Endothelial cell of umbilical vein (primary cell): ENCODE results near the gene BGN. TPM values are rescaled to one million over a fixed set of nuclear protein-coding genes. Genes with fewer than 3 reads are reported as not detected.

Source experiments
- BruUV-seq: library from RNA; stranded (reverse); fragments of 400-500 nt; replicated peaks from 2 replicates; lab custom pipeline; 2021; lab: Mats Ljungman, UMichigan
- CTCF ChIA-PET: fragments of 300-600, 350-600 bp; sonication (Branson Sonifier 250); formaldehyde crosslinking; loops from one replicate; lab custom pipeline; 2021; ENCODE audit warnings: antibody characterized with exemption, inconsistent platforms; lab: Charles Lee
- POLR2A ChIA-PET: fragments of 300-600, 350-600 bp; sonication (Branson Sonifier 250); formaldehyde crosslinking; loops from one replicate; lab custom pipeline; 2021; ENCODE audit warnings: antibody characterized with exemption, inconsistent platforms; lab: Charles Lee
- DNase-seq: peaks from one replicate; pipeline ENCODE4 v3.0.0-alpha.2; 2011; ENCODE audit warnings: low read depth, low spot score
- FAIRE-seq: peaks from 2 replicates; lab custom pipeline; 2011; peaks lifted over from hg19 to GRCh38; lab: Jason Lieb, UNC
- H2AFZ ChIP-seq: 2 replicates; pipeline ENCODE4 v1.6.0; 2012; ENCODE audit warnings: low read depth, low read length, control low read depth, inconsistent platforms
- H3K27ac ChIP-seq: 2 replicates; pipeline ENCODE4 v1.5.1; 2011; ENCODE audit warnings: low read depth, mild to moderate bottlenecking, control low read depth, low read length, moderate library complexity; ENCODE audit not compliant: insufficient read depth
- H3K27me3 ChIP-seq, 2 experiments: 2 replicates each; pipeline versions ENCODE4 v1.6.0 to v1.6.1; 2011; ENCODE audit warnings: low read length in 2 of 2, mixed read lengths in 1 of 2; ENCODE audit not compliant: control insufficient read depth in 2 of 2, insufficient read depth in 2 of 2
- H3K36me3 ChIP-seq, 2 experiments: 2 replicates in 1 of 2; 3 replicates in 1 of 2; pipeline ENCODE4 v1.5.1; 2011; ENCODE audit warnings: low read length in 2 of 2, mild to moderate bottlenecking in 1 of 2, moderate library complexity in 1 of 2; ENCODE audit not compliant: control insufficient read depth in 2 of 2, insufficient read depth in 2 of 2; ENCODE audit errors: extremely low read depth in 1 of 2
- H3K4me1 ChIP-seq: 3 replicates; pipeline ENCODE4 v1.5.1; 2011; ENCODE audit warnings: mild to moderate bottlenecking, low read length; ENCODE audit not compliant: control insufficient read depth, insufficient read depth; ENCODE audit errors: extremely low read depth
- H3K4me2 ChIP-seq: 2 replicates; pipeline ENCODE4 v1.6.1; 2011; ENCODE audit warnings: low read length, control low read depth, mixed read lengths; ENCODE audit not compliant: insufficient read depth
- H3K4me3 ChIP-seq, 3 experiments: fragments of 200-600 bp in 1 of 3; sonication (generic), shearing (Covaris generic) in 1 of 3; replicated peaks in 1 of 3; 2 replicates each; pipeline ENCODE4 v1.5.1; 2011 to 2016; ENCODE audit warnings: control low read depth in 3 of 3, low read length in 3 of 3, mild to moderate bottlenecking in 2 of 3, inconsistent platforms in 1 of 3, low read depth in 1 of 3, moderate library complexity in 1 of 3; ENCODE audit not compliant: insufficient read depth in 1 of 3
- H3K79me2 ChIP-seq: 2 replicates; pipeline ENCODE4 v1.6.0; 2012; ENCODE audit warnings: low read length, inconsistent platforms; ENCODE audit not compliant: control insufficient read depth, insufficient read depth
- H3K9ac ChIP-seq: replicated peaks from 2 replicates; pipeline ENCODE3; 2011; ENCODE audit warnings: low read length, control low read depth; ENCODE audit not compliant: insufficient read depth; ENCODE audit errors: extremely low read depth
- H3K9me1 ChIP-seq: replicated peaks from 3 replicates; pipeline ENCODE4 v1.6.0; 2011; ENCODE audit warnings: mild to moderate bottlenecking, low read length; ENCODE audit not compliant: control insufficient read depth, insufficient read depth; ENCODE audit errors: extremely low read depth
- H3K9me3 ChIP-seq: replicated peaks from 2 replicates; pipeline ENCODE4 v1.5.1; 2012; ENCODE audit warnings: low read length, inconsistent platforms; ENCODE audit not compliant: control insufficient read depth, insufficient read depth
- H4K20me1 ChIP-seq: replicated peaks from 2 replicates; pipeline ENCODE3; 2011; ENCODE audit warnings: mild to moderate bottlenecking, low read length; ENCODE audit not compliant: control insufficient read depth, insufficient read depth; ENCODE audit errors: extremely low read depth
- EZH2 ChIP-seq: IDR thresholded peaks from 2 replicates; pipeline ENCODE4 v1.6.1; 2012; ENCODE audit warnings: borderline replicate concordance, low read depth, mild to moderate bottlenecking, moderate library complexity, low read length, inconsistent platforms; ENCODE audit not compliant: severe bottlenecking
- FOS ChIP-seq: IDR thresholded peaks from 2 replicates; pipeline ENCODE4 v1.6.1; 2011; ENCODE audit warnings: mild to moderate bottlenecking, low read length, moderate library complexity, borderline replicate concordance; ENCODE audit not compliant: insufficient read depth
- GATA2 ChIP-seq: IDR thresholded peaks from 2 replicates; pipeline ENCODE4 v1.7.0; 2011; ENCODE audit warnings: low read depth, mild to moderate bottlenecking, moderate library complexity, mixed read lengths, low read length; ENCODE audit not compliant: insufficient read length, insufficient read depth
- JUN ChIP-seq: IDR thresholded peaks from 2 replicates; pipeline ENCODE4 v1.6.1; 2011; ENCODE audit warnings: borderline replicate concordance, low read depth; ENCODE audit not compliant: insufficient read length, insufficient read depth
- MYC ChIP-seq: IDR thresholded peaks from one replicate; pipeline ENCODE4 v1.6.1; 2011; ENCODE audit warnings: mild to moderate bottlenecking, low read depth, low read length
- POLR2A ChIP-seq: IDR thresholded peaks from 2 replicates; pipeline ENCODE4 v1.6.1; 2012; ENCODE audit warnings: low read depth, mild to moderate bottlenecking, control low read depth, low read length
- POLR2AphosphoS5 ChIP-seq: IDR thresholded peaks from 2 replicates; pipeline ENCODE4 v1.6.1; 2012; ENCODE audit warnings: low read depth, mild to moderate bottlenecking, control low read depth, low read length, moderate library complexity; ENCODE audit not compliant: insufficient read depth
- dilution Hi-C: fragments of 300-500 bp; cut with MboI; formaldehyde crosslinking; loops from one replicate; pipeline ENCODE4 v1.15.0; 2019; ENCODE audit warnings: low sequenced_read_pairs; ENCODE audit not compliant: extremely low pct_ligation_motif_present
- intact Hi-C: fragments of 100-400 bp; cut with micrococcal nuclease; formaldehyde crosslinking; loops from one replicate; pipeline ENCODE4 v1.10.0; 2022
- polyA plus RNA-seq, 4 experiments: library from polyadenylated mRNA; depleted of rRNA in 3 of 4; stranded (reverse) in 3 of 4; unstranded in 1 of 4; fragments of >200 nt; gene quantifications; 2 replicates each; pipeline versions ENCODE4 v1.2.1 to v1.2.3, GENCODE V29; 2011 to 2012; ENCODE audit warnings: missing spikeins in 1 of 4
- total RNA-seq: library from RNA; stranded (reverse); gene quantifications from 2 replicates; pipeline ENCODE4 v1.2.3, GENCODE V29; 2021
- TF ChIP-seq, protein P1 (sequence below), 2 donors: IDR thresholded peaks; 1 replicate in 1 of 2; 2 replicates in 1 of 2; pipeline ENCODE4 v1.5.1; 2011; ENCODE audit warnings: low read length in 2 of 2, mild to moderate bottlenecking in 2 of 2, moderate library complexity in 2 of 2, control low read depth in 1 of 2, inconsistent platforms in 1 of 2, low read depth in 1 of 2; ENCODE audit not compliant: insufficient read depth in 1 of 2; ENCODE audit errors: extremely low read depth in 1 of 2
- TF ChIP-seq, protein P2 (sequence below): IDR thresholded peaks from 2 replicates; pipeline ENCODE4 v1.6.1; 2011; ENCODE audit not compliant: insufficient read depth, insufficient read length

BGN gene
- total and polyA plus RNA-seq, 2 donors (not counting 3 experiments of a cell fraction or from before 2014, with no cell fraction given): 479 to 879 TPM

DNA sequence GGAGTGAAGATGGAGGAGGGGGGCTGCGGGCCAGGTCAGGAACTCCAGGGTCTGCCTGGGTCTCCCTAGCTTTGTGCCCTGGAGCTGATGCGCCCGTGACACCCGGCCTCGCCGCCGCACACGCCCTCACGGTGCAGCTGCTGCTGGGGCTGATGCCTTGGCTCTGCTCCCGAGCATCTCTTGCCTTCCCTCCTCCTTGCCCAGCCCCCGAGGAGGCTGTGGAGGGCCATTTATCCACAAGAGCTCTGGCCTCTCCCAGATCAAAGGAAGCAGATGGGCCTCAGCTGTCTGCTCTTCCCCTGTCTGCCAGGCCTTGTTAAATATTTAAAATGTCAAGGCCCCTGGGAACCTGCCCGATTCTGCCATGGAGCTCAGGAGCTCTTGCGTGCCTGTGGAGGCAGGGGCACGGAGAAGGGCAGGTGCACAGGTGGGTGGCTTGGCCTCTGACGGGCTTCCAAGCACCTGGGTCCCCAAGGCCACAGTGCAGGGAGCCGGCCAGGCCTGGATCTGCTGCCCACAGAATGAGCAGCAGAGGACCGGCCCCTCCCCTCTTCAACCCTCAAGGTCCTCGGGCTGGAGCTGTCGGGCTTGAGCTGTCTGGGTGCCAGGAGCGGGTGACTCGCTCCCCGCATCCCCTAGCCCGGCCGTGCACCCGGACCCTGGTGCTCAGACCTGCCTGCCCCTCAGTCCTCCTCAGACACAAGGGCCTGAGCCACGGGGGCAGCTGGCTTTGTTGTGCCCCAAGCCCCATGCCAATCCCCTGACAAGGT lies 42.9 kb downstream of the BGN start:
- no peak overlapping the region for H3K4me2 ChIP-seq
- H3K4me1 ChIP-seq: no peaks in the 10 kb centered on the region
- no peaks in the 10 kb centered on the region for H3K79me2 ChIP-seq
- FAIRE-seq: no peak
- ChIA-PET CTCF (interaction anchor here (0.8 to 3.8 kb wide), 2 partner anchors 17 to 131 kb away, joined by 3 to 60 read pairs; no protein-coding TSS in a partner anchor), POLR2A (no interaction called here)
- no peak overlapping the region for H3K4me3 ChIP-seq
- H3K36me3 ChIP-seq: no peaks in the 10 kb centered on the region
- intact Hi-C loops: loop anchor here (2.0 kb wide), 1 partner anchor 131 kb away; no protein-coding TSS in a partner anchor
- H2AFZ ChIP-seq: no peak overlapping the region
- no peak overlapping the region for H3K9ac ChIP-seq
- no peaks in the 10 kb centered on the region for H3K27me3 ChIP-seq
- no peaks in the 10 kb centered on the region for H4K20me1 ChIP-seq
- no TSS peak for BruUV-seq
- no peak overlapping the region for H3K27ac ChIP-seq
- DNase-seq: no peak
- H3K9me1 ChIP-seq: no peaks in the 10 kb centered on the region
- no peaks in the 10 kb centered on the region for H3K9me3 ChIP-seq
- TF ChIP-seq POLR2AphosphoS5 (no peak), FOS (no peak), GATA2 (no peak), MYC (no peak), JUN (no peak), POLR2A (no peak), EZH2 (no peak)
- TF ChIP-seq, protein P1, sequence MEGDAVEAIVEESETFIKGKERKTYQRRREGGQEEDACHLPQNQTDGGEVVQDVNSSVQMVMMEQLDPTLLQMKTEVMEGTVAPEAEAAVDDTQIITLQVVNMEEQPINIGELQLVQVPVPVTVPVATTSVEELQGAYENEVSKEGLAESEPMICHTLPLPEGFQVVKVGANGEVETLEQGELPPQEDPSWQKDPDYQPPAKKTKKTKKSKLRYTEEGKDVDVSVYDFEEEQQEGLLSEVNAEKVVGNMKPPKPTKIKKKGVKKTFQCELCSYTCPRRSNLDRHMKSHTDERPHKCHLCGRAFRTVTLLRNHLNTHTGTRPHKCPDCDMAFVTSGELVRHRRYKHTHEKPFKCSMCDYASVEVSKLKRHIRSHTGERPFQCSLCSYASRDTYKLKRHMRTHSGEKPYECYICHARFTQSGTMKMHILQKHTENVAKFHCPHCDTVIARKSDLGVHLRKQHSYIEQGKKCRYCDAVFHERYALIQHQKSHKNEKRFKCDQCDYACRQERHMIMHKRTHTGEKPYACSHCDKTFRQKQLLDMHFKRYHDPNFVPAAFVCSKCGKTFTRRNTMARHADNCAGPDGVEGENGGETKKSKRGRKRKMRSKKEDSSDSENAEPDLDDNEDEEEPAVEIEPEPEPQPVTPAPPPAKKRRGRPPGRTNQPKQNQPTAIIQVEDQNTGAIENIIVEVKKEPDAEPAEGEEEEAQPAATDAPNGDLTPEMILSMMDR (IDR thresholded peaks at IDR 0.05; ENCODE audit: extremely low read depth in 1 of 2, insufficient read depth in 1 of 2, low read depth in 1 of 2, low read length in 2 of 2): no peak
- TF ChIP-seq, protein P2, sequence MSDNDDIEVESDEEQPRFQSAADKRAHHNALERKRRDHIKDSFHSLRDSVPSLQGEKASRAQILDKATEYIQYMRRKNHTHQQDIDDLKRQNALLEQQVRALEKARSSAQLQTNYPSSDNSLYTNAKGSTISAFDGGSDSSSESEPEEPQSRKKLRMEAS: no peak
- dilution Hi-C loops: no loop called here
